Activated naive CD4-positive, alpha-beta T cell treated with anti-CD3 and anti-CD28 coated beads, Interleukin-2, amount 10 ng/mL, durations not matched to agents 7 days and 5 days (primary cell): ENCODE data around the gene MCTP2.
A peak's percentile ranks its signal among the peaks of the same experiment; 100 is the strongest.

Source experiments
- CTCF ChIA-PET: fragments of 350-600 bp; sonication (Branson Sonifier 250); formaldehyde crosslinking; loops from one replicate; lab custom pipeline; 2021; ENCODE audit warnings: antibody characterized with exemption; lab: Charles Lee
- DNase-seq: peaks from one replicate; pipeline ENCODE4 v3.0.0-alpha.2; 2020
- H3K27ac Mint-ChIP-seq: one replicate; pipeline ENCODE4 v1.8.0; 2021; ENCODE audit warnings: mild to moderate bottlenecking, moderate library complexity, mixed read lengths
- H3K27me3 Mint-ChIP-seq: one replicate; pipeline ENCODE4 v1.8.0; 2021; ENCODE audit warnings: mild to moderate bottlenecking, mixed read lengths
- H3K36me3 Mint-ChIP-seq: one replicate; pipeline ENCODE4 v1.8.0; 2021; ENCODE audit warnings: mixed read lengths
- H3K4me1 Mint-ChIP-seq: one replicate; pipeline ENCODE4 v1.8.0; 2021; ENCODE audit warnings: mixed read lengths
- H3K4me3 Mint-ChIP-seq: one replicate; pipeline ENCODE4 v1.8.0; 2021; ENCODE audit warnings: mild to moderate bottlenecking, moderate library complexity, mixed read lengths
- H3K9me3 Mint-ChIP-seq: one replicate; pipeline ENCODE4 v1.8.0; 2021; ENCODE audit warnings: mixed read lengths

MCTP2 gene

GRCh38 chr15:94230883-94231722 lies at the start of gene MCTP2:
TSS of gene MCTP2 (plus strand) at chr15:94231561. CDS start at chr15:94298266, 66,705 bp downstream.
- H3K9me3 Mint-ChIP-seq = no peaks in the 10 kb centered on the region
- H3K4me3 Mint-ChIP-seq = peak within 1 kb of the TSS; percentile 88
- peak; percentile 89 for DNase-seq
- H3K36me3 Mint-ChIP-seq = peaks cover 7% of the 10 kb centered on the region
- CTCF ChIA-PET = interaction anchor here (2.0 to 7.1 kb wide), 3 partner anchors 66 to 92 kb away, joined by 5 to 63 read pairs (median 23); no protein-coding TSS in a partner anchor
- peaks cover 3% of the 10 kb centered on the region for H3K27me3 Mint-ChIP-seq
- H3K4me1 Mint-ChIP-seq = peaks cover 54% of the 10 kb centered on the region
- peak within 1 kb of the TSS; percentile 89 for H3K27ac Mint-ChIP-seq

- Mint-ChIP-seq H3K27me3 (peaks cover 11% of the 10 kb centered on the region), H3K4me3 (no peak overlapping the region), H3K9me3 (no peaks in the 10 kb centered on the region), H3K36me3 (no peaks in the 10 kb centered on the region), H3K27ac (no peak overlapping the region), H3K4me1 (no peaks in the 10 kb centered on the region)
- CTCF ChIA-PET = interaction anchor here (0.7 kb wide), 1 partner anchor 511 kb away, joined by 3 read pairs; no protein-coding TSS in a partner anchor
- no peak for DNase-seq
These were observed 48.5 kb upstream of the MCTP2 start for GRCh38 chr15:94182883-94183282.

GRCh38 chr15:94185547-94186236 lies 45.7 kb upstream of the MCTP2 start:
- H3K27me3 Mint-ChIP-seq = peaks cover 13% of the 10 kb centered on the region
- no peaks in the 10 kb centered on the region for H3K36me3 Mint-ChIP-seq
- DNase-seq = no peak
- CTCF ChIA-PET = interaction anchor here (0.6 to 1.2 kb wide), 2 partner anchors 14 to 264 kb away, joined by 3 read pairs; no protein-coding TSS in a partner anchor
- H3K9me3 Mint-ChIP-seq = no peaks in the 10 kb centered on the region
- H3K27ac Mint-ChIP-seq = no peak overlapping the region
- no peak overlapping the region for H3K4me3 Mint-ChIP-seq
- H3K4me1 Mint-ChIP-seq = no peaks in the 10 kb centered on the region

GRCh38 chr15:94186770-94187331 lies 44.5 kb upstream of the MCTP2 start:
- H3K4me1 Mint-ChIP-seq = peaks cover 4% of the 10 kb centered on the region
- DNase-seq = no peak
- H3K27ac Mint-ChIP-seq = no peak overlapping the region
- H3K4me3 Mint-ChIP-seq = no peak overlapping the region
- CTCF ChIA-PET = interaction anchor here (1.2 kb wide), 1 partner anchor 13 kb away, joined by 3 read pairs; no protein-coding TSS in a partner anchor
- H3K36me3 Mint-ChIP-seq = no peaks in the 10 kb centered on the region
- H3K27me3 Mint-ChIP-seq = peaks cover 18% of the 10 kb centered on the region
- H3K9me3 Mint-ChIP-seq = no peaks in the 10 kb centered on the region

- Mint-ChIP-seq H3K9me3 (no peaks in the 10 kb centered on the region), H3K36me3 (no peaks in the 10 kb centered on the region), H3K27me3 (peaks cover 18% of the 10 kb centered on the region), H3K27ac (no peak overlapping the region), H3K4me3 (no peak overlapping the region), H3K4me1 (peaks cover 4% of the 10 kb centered on the region)
- CTCF ChIA-PET = no interaction called here
- no peak for DNase-seq
These were observed 37.5 kb upstream of the MCTP2 start for GRCh38 chr15:94193906-94194305.

- DNase-seq = no peak
- Mint-ChIP-seq H3K4me1 (no peaks in the 10 kb centered on the region), H3K27me3 (peaks cover 10% of the 10 kb centered on the region), H3K27ac (no peak overlapping the region), H3K9me3 (no peaks in the 10 kb centered on the region), H3K36me3 (no peaks in the 10 kb centered on the region), H3K4me3 (no peak overlapping the region)
- CTCF ChIA-PET = interaction anchor here (2.2 to 2.4 kb wide), 2 partner anchors 33 to 127 kb away, joined by 7 to 9 read pairs; no protein-coding TSS in a partner anchor
These were observed 34.8 kb upstream of the MCTP2 start for GRCh38 chr15:94196531-94196930.

GRCh38 chr15:94198633-94199032 lies 32.7 kb upstream of the MCTP2 start:
- CTCF ChIA-PET = interaction anchor here (2.4 kb wide), 1 partner anchor 35 kb away, joined by 7 read pairs; no protein-coding TSS in a partner anchor
- Mint-ChIP-seq H3K36me3 (no peaks in the 10 kb centered on the region), H3K9me3 (no peaks in the 10 kb centered on the region), H3K4me1 (no peaks in the 10 kb centered on the region), H3K4me3 (no peak overlapping the region), H3K27me3 (peaks cover 10% of the 10 kb centered on the region), H3K27ac (no peak overlapping the region)
- DNase-seq = no peak

- CTCF ChIA-PET = interaction anchor here (0.7 kb wide), 1 partner anchor 13 kb away, joined by 3 read pairs; no protein-coding TSS in a partner anchor
- DNase-seq = no peak
- Mint-ChIP-seq H3K9me3 (no peaks in the 10 kb centered on the region), H3K27me3 (peaks cover 10% of the 10 kb centered on the region), H3K4me1 (peaks cover 2% of the 10 kb centered on the region), H3K36me3 (no peaks in the 10 kb centered on the region), H3K4me3 (no peak overlapping the region), H3K27ac (no peak overlapping the region)
These were observed 31.6 kb upstream of the MCTP2 start for GRCh38 chr15:94199725-94200124.

- CTCF ChIA-PET = interaction anchor here (1.3 to 1.5 kb wide), 2 partner anchors 26 to 121 kb away, joined by 3 read pairs; no protein-coding TSS in a partner anchor
- Mint-ChIP-seq H3K27me3 (no peaks in the 10 kb centered on the region), H3K4me1 (peaks cover 25% of the 10 kb centered on the region), H3K36me3 (peaks cover 2% of the 10 kb centered on the region), H3K27ac (no peak overlapping the region), H3K9me3 (no peaks in the 10 kb centered on the region), H3K4me3 (no peak overlapping the region)
- DNase-seq = no peak
These were observed 28.1 kb upstream of the MCTP2 start for GRCh38 chr15:94203306-94203705.

GRCh38 chr15:94205366-94205765 lies 26.0 kb upstream of the MCTP2 start:
- CTCF ChIA-PET = no interaction called here
- Mint-ChIP-seq H3K9me3 (no peaks in the 10 kb centered on the region), H3K4me3 (no peak overlapping the region), H3K36me3 (peaks cover 2% of the 10 kb centered on the region), H3K4me1 (peaks cover 26% of the 10 kb centered on the region), H3K27me3 (no peaks in the 10 kb centered on the region), H3K27ac (no peak overlapping the region)
- no peak for DNase-seq

- Mint-ChIP-seq H3K4me3 (peak overlapping the region; percentile 38), H3K36me3 (peaks cover 4% of the 10 kb centered on the region), H3K9me3 (peaks cover 2% of the 10 kb centered on the region), H3K27me3 (no peaks in the 10 kb centered on the region), H3K27ac (peak overlapping the region; percentile 88), H3K4me1 (peaks cover 26% of the 10 kb centered on the region)
- DNase-seq = peak; percentile 53
- CTCF ChIA-PET = interaction anchor here (1.0 kb wide), 1 partner anchor 117 kb away, joined by 3 read pairs; no protein-coding TSS in a partner anchor
These were observed 24.7 kb upstream of the MCTP2 start for GRCh38 chr15:94206463-94207167.

GRCh38 chr15:94212291-94212690 lies 19.1 kb upstream of the MCTP2 start:
- Mint-ChIP-seq H3K9me3 (peaks cover 2% of the 10 kb centered on the region), H3K4me3 (no peak overlapping the region), H3K27me3 (peaks cover 36% of the 10 kb centered on the region), H3K4me1 (peaks cover 10% of the 10 kb centered on the region), H3K27ac (no peak overlapping the region), H3K36me3 (peaks cover 6% of the 10 kb centered on the region)
- CTCF ChIA-PET = no interaction called here
- no peak for DNase-seq

GRCh38 chr15:94225616-94226015 lies 5.7 kb upstream of the MCTP2 start:
- peaks cover 23% of the 10 kb centered on the region for H3K4me1 Mint-ChIP-seq
- H3K27me3 Mint-ChIP-seq = peaks cover 24% of the 10 kb centered on the region
- no peak for DNase-seq
- peaks cover 2% of the 10 kb centered on the region for H3K36me3 Mint-ChIP-seq
- H3K27ac Mint-ChIP-seq = no peak overlapping the region
- H3K9me3 Mint-ChIP-seq = peaks cover 2% of the 10 kb centered on the region
- CTCF ChIA-PET = no interaction called here
- H3K4me3 Mint-ChIP-seq = no peak overlapping the region
